Suppressor macrophage treated with lipopolysaccharide for 4 hours (primary cell): ENCODE measurements around the gene MEGF11.
"Not testable (repeated sequence)": the region's sequence is repeated elsewhere in the genome, so short reads cannot be mapped to it uniquely, and the experiment has no call there.

Experiments
- DNase-seq: peaks from one replicate; pipeline ENCODE4 v3.0.0-alpha.2; 2020

Gene MEGF11

GRCh38 chr15:65869954-65870871 is 383.3 kb downstream of the MEGF11 start:
- DNase-seq = peak; percentile 19

GRCh38 chr15:65869126-65869953 is 384.2 kb downstream of the MEGF11 start, which contains the start of gene RAB11A:
RAB11A (plus strand) TSS chr15:65869491; CDS start chr15:65869586, 95 bp downstream.
- peak; percentile 98 for DNase-seq

GRCh38 chr15:65868546-65869125 is 384.9 kb downstream of the MEGF11 start:
- DNase-seq = no peak

GRCh38 chr15:65867933-65868332 is 385.6 kb downstream of the MEGF11 start:
- not testable (repeated sequence) for DNase-seq

- DNase-seq = no peak
Measured at GRCh38 chr15:65867244-65867643, 386.3 kb downstream of the MEGF11 start.

- DNase-seq = no peak
Measured at GRCh38 chr15:65863106-65863505, 390.4 kb downstream of the MEGF11 start.

GRCh38 chr15:65862682-65863081 is 390.9 kb downstream of the MEGF11 start:
- DNase-seq = peak; percentile 74

GRCh38 chr15:65857718-65858402 is 395.7 kb downstream of the MEGF11 start:
- DNase-seq = no peak

GRCh38 chr15:65856821-65857455 is 396.6 kb downstream of the MEGF11 start:
- peak; percentile 82 for DNase-seq

- no peak for DNase-seq
Measured at GRCh38 chr15:65851981-65852380, 401.6 kb downstream of the MEGF11 start.

- DNase-seq = no peak
Measured at GRCh38 chr15:65847989-65848388, 405.6 kb downstream of the MEGF11 start.

GRCh38 chr15:65845826-65846519 is 407.6 kb downstream of the MEGF11 start:
- DNase-seq = no peak
